Transverse colon (tissue), 4 donors: ENCODE results near the gene SDR9C7.

Experiments
- CTCF ChIP-seq, 5 experiments: fragments of 200-600 bp in 3 of 5; fragments of 450-650 bp in 2 of 5; sonication (generic) in 3 of 5; IDR thresholded peaks; 1 replicate in 2 of 5; 2 replicates in 3 of 5; pipeline ENCODE4 v1.5.1; 2016 to 2017; ENCODE audit warnings: antibody characterized with exemption in 5 of 5, inconsistent platforms in 3 of 5, mild to moderate bottlenecking in 2 of 5, moderate library complexity in 1 of 5
- EP300 ChIP-seq: sonication (generic); formaldehyde crosslinking; IDR thresholded peaks from one replicate; pipeline ENCODE4 v1.6.1; 2017; ENCODE audit warnings: antibody characterized with exemption, low read depth
- POLR2A ChIP-seq: fragments of 450-650 bp; IDR thresholded peaks from one replicate; pipeline ENCODE4 v1.6.1; 2016; ENCODE audit warnings: antibody characterized with exemption, mild to moderate bottlenecking, moderate library complexity
- POLR2AphosphoS5 ChIP-seq, 3 donors: sonication (generic); formaldehyde crosslinking; IDR thresholded peaks; one replicate each; pipeline ENCODE4 v1.6.1; 2016; ENCODE audit warnings: antibody characterized with exemption in 3 of 3

- TF ChIP-seq EP300 (no peak), POLR2A (no peak), CTCF (IDR thresholded peaks at IDR 0.05) (no peak), POLR2AphosphoS5 (IDR thresholded peaks at IDR 0.05) (no peak)
Observed at GRCh38 chr12:56900583-56900982, 33.6 kb downstream of the SDR9C7 start.
